GM18909 (cell line): ENCODE results near the gene USP7.
"Not testable (repeated sequence)": the region's sequence is repeated elsewhere in the genome, so short reads cannot be mapped to it uniquely, and the experiment has no call there.

Experiments used
- ATAC-seq: cut with Tn5 transposase; IDR thresholded peaks from one replicate; pipeline ENCODE4 v1.9.1; 2021; ENCODE audit warnings: mild to moderate bottlenecking; ENCODE audit not compliant: unreplicated experiment, poor library complexity

Gene USP7

GRCh38 chr16:8852534-8852933 lies 111.2 kb downstream of the USP7 start:
- no peak for ATAC-seq

GRCh38 chr16:8851761-8852403 lies 111.8 kb downstream of the USP7 start:
- ATAC-seq, result no peak

GRCh38 chr16:8850279-8850885 lies 113.3 kb downstream of the USP7 start:
- no peak for ATAC-seq

- ATAC-seq, result no peak
Observed at GRCh38 chr16:8849411-8850011, 114.2 kb downstream of the USP7 start.

- no peak for ATAC-seq
Observed at GRCh38 chr16:8848939-8849391, 114.7 kb downstream of the USP7 start.

- ATAC-seq, result no peak
Observed at GRCh38 chr16:8848231-8848938, 115.3 kb downstream of the USP7 start.

GRCh38 chr16:8847623-8848022 lies 116.1 kb downstream of the USP7 start:
- ATAC-seq, result no peak

- no peak for ATAC-seq
Observed at GRCh38 chr16:8847145-8847544, 116.6 kb downstream of the USP7 start.

- ATAC-seq, result no peak
Observed at GRCh38 chr16:8846401-8846932, 117.2 kb downstream of the USP7 start.

- ATAC-seq, result no peak
Observed at GRCh38 chr16:8845699-8846298, 117.9 kb downstream of the USP7 start.

GRCh38 chr16:8843296-8843695 lies 120.4 kb downstream of the USP7 start:
- not testable (repeated sequence) for ATAC-seq
